NCI-H187 (cell line): ENCODE measurements around the gene LDB2.

Experiments used
- DNase-seq, 2 experiments: peaks; one replicate each; lab custom pipeline; 2025; lab: John Stamatoyannopoulos, UW

Gene LDB2

DNA sequence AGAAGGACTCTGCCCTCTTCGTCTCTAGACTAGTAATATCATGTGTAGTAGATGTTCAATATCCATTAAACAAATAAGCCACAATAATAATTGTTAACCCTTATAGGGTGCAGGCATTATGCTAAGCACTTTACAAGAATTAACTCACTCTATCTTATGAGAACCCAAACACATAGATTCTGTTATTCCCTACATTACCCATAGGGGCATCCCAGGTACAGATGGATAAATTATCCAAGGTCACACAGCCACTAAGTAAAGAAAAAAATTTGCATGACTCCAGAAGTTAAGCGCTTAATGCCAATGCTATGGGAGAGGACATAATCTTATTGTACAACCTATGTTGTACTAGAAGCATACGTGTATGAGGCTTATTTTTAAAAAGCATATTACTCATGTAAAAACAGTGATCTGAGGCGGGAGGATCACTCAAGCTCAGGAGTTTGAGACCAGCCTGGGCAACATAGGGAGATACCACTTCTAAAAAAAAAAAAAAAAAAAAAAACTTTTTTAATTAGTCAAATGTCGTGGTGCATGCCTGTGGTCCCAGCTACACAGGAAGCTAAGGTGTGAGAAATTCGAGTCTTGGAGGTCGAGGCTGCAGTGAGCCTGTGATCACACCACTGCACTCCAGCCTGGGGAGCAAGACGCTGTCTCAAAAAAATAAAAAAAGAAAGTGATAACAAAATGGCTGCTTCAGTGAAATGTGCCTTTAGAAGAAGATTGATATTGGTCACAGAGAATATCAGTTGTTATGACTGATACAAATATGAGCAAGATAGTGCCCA is 13.6 kb downstream of the LDB2 start:
- DNase-seq = no peak

DNA sequence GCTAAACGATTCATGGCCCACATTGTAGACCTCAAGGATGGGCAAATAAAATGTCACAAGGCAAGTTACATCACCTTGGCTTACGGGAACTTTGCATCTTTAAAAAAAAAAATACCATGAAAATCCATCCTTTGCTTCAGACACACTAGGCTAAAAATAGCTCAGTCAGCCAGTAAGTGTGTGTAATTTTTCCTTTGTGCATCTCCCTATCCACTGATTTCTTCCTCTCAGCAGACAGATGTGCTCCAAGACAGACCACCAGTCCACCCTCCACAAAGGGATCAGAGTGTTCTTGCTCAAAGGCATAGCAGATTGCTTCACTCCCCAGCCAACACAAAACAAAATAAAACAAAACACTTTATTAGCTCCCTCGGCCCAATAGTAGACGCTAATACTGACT is 14.6 kb downstream of the LDB2 start:
- DNase-seq = no peak

DNA sequence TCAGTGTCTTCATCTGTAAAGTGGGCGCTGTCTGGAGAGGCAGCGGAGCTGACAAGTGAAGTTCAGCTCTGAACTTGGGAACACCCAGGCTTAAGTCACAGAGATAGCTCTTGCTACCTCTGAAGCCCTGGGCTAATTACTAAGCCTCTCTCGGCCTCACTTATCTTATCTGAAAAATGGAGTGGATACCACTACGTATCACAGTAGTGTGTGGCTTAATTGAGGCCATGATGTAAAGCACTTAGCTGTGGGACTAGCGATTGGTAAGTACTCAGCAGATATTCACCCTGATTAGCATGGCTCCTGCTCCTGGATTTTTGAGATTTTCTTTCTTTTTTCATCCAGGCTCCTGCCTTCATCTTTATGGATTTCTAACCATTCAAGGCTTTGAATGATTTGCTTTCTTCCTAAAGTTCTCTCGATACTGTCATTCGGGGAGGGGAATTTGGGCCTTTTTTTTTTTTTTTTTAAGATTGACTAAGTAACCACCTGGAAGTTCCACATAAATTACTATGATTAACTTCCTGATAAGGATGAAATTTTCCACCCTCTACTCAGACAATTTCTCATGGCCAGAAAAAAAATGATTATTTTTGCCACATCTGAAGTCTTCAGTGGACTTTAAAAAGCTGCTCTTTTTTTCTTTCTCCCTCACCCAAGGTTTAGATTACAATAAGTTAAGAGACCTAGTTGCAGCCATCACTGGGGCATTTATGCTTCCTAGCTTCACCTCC is 17.1 kb downstream of the LDB2 start:
- no peak for DNase-seq

DNA sequence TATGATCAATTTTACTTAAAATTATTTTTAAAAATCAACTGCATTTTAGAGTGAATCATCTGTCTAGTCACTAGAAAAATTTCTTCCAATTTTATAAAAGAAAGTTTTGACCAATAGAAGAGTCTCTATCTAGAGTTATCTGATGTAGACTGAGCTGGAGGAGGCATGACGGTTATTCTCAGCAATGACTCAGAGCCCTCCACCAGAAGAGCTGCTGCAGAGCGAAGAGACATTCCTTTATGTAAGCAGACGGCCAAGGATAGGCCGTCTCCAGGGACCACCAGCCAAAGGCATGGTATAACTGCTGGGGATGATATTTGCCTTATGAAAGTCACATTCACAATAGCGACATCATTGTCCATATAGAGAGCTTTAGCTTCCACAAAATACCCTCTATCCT is 23.0 kb downstream of the LDB2 start:
- DNase-seq = no peak

DNA sequence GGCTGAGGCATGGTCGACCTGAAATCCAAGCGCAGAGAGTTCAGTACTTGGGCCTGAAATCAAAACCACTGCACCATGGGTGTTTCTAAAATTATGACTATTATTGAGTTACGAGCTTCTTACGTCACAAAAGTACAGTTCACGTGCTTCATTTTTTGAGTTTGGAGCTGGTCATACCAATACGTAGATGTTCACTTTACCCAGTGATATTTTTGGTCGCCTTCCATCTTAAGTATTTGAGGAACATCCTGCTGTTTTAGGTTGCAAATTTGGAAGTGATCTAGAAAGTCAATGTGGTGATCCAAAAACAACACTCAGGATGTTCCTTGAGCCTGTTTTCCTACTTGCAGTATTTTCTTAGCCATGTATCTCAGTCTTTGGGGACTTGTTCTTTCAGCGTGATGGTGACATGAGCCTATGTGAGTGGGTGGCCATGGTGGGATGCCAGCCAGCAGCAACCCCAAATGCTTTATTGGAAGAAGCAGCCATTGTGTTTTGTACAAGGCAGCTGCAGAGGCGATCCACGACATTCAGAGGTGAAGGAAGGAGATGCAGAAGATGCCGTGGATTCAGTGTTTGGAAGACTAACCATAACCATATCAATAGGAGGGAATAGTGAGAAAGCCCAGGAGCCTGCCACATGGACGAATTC is 28.7 kb downstream of the LDB2 start:
- no peak for DNase-seq

DNA sequence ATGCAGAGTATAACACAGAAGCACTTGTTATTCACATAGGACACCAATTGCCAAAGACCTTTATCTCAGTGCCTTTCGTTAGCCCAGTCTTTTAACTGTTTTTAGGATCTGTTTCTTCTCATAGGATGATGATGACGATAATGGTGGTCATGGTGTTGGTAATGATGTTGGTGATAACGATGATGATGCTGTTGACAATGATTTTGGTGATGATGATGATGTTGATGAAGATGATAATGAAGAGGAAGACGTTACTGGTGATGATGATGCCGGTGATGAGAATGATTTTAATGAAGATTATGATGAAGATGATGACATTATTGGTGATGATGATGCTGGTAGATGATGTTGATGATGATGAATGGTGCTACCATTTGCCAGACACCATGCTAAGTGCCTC is 29.8 kb downstream of the LDB2 start:
- no peak for DNase-seq

DNA sequence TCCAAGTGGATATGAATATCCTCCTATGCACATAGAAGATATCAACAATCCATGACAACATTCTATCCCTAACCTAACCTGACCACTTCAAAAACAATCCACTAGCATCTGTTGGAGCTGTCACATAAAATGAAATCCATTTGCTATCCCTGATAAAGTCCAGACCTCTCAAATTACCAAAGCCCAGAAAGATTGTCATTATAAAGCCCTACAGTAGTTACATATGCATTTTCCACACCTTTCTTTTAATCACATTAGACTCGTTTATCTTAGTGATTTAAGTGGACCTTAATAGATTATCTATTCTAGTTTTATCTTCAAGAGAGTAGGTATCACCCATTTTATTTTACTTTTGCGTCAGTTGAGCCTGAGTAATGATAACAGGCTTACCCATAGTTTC is 30.6 kb downstream of the LDB2 start:
- no peak for DNase-seq

DNA sequence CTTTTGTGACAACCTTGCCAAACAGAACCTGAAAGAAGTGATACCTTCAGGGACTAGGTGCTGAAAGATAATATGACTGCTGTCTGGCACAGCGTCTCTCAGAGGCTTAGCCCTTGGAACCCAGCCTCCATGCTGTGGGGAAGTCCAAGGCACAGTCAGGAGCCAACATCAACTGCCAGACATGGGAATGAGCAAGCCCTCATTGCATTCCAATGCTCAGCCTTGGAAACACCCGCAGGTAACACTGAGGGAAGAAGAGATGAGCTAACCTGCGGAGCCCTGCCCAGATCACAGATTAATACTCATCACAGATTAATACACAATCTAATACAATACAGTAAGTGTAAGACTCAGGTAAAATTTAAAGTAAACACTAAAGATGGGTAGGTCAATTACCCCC is 31.5 kb downstream of the LDB2 start:
- no peak for DNase-seq

DNA sequence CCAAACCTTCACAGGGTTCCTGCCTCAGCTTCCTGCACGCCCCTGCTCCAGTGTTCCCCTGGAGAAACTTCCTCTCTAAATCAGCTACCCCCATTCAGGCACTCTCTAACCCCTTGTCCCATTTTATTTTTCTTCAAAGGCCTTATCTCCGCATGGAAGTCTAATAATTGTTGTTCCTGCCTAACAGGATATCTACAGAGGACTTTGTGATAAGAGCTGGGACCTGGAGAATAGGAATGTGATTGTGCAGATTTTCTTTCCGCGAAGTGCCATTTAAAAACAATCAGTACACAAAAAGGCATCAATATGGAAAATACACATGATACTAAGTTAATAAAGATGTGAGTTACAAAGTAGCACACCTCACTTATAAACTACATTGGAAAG is 32.6 kb downstream of the LDB2 start:
- no peak for DNase-seq

DNA sequence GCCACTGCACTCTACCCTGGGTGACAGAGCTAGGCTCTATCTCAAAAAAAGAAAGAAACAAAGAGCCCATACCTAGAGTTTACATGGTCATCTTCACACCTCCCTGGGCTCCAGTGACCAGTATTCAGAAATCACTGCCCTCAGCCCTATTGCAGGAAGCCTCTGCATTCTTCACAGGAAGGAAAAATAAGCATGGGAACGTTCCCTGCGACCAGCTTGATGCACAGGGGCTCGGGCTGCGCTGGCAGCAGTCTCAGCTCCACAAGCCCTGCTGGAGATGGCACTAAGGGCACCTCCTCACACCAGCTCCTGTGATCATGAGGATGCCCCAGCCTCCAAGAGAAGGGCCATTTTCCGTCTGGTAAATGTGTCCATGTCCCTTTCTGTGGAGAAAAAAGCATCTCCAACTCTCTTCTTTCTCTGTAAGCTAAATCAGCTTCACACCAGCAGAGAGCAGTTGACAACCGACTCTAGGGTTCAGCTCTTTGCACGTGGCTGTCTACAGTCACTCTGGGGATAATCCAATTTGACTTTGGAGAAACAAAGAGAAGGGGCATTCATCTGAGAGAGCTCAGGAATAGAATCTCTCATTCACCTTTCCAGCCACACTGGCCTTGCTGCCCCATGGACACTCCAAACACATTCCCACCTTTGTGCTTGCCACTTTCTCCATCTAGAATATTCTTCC is 33.1 kb downstream of the LDB2 start:
- no peak for DNase-seq

DNA sequence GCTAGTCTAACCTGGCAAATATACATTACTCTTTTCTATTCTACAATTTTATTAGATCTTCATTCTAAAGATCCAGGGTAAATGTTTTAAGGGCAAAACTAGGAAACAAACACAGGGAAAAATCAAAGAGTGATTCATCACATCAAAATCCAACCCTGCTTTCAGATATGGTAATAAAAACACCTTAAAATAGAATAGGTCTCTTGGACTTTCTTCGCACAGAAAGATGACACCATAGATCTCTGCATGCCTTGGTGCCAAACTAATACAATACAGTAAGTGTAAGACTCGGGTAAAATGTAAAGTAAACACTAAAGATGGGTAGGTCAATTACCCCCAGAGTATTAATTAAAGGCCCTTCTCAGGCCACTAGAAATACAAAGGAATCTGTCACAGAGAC is 34.2 kb downstream of the LDB2 start:
- DNase-seq = no peak

DNA sequence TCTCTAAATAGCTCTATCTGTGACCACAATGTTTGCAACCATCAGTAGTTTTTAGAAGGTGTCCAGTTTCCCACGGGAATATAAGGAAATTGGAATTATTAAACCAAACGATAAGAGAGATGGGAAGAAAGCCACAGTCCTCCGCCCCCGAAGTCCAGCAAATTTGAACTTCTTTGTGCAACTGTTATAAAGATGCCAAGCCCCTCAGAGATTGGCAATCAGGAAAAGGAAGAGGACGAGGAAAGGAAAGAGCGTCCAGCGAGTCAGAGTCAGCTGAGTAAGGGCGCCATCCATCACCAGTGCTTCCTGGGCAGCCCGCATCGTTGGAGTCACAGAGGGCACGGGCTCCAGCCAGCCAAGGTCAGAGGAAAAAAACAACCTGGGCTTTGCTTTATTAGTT is 35.7 kb downstream of the LDB2 start:
- no peak for DNase-seq

DNA sequence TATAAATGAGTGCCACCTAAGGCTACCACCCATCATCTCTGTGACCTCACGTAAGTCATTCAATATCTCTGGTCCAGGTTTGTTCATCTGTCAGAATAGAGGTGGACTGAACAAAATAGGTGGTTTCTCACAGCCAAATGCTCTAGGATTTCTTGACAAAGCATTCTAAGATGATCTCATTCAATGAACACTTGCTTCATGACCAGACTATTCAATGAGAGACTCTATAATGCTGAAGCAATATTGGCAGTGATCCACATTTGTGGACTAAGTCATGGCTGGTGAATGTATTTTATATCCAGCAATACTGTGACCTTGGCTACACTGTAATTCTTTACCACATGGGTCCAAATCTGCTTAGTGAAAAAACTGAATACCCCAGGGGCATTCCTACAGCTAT is 37.9 kb downstream of the LDB2 start:
- no peak for DNase-seq

DNA sequence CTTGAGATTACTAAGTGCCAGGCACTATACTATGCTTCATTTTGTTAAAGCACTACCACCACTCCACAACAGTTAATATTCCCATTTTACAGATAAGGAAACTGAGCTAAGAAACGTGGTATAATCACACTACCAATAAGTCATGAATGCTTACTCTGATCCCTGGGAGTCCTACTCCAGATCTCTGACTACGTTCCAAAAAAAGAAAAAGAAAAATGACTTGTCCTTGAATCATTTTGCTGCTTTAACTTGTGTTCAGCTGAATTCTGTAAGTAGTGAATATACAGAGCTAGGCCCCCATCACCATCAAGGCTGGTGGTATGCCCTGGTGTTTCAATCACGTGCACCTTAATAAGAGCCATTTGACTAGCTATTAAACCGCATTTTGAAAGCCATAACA is 39.4 kb downstream of the LDB2 start:
- no peak for DNase-seq

DNA sequence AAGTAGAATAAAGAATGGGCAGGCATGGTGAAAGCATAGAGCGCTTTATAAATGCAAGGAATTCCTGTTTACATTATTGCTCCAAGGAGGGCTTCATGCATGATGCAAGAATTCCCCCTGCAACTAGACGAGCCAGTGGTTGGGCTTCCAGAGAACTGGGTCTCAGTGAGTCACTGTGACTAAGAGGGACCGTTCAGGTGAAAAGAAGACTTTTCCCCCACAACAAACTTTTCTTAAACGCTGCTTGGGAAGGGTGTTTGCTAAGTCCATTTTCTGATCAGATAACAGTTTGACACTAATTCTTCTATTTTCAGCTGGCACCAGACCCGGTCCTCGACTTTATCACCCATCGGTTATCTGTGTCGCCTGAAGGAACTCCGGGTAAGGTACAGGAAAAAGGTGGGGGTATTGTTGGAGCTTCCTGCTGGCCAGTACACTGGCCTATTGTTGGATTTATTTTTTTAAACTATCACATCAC is 40.1 kb downstream of the LDB2 start:
- DNase-seq = no peak

DNA sequence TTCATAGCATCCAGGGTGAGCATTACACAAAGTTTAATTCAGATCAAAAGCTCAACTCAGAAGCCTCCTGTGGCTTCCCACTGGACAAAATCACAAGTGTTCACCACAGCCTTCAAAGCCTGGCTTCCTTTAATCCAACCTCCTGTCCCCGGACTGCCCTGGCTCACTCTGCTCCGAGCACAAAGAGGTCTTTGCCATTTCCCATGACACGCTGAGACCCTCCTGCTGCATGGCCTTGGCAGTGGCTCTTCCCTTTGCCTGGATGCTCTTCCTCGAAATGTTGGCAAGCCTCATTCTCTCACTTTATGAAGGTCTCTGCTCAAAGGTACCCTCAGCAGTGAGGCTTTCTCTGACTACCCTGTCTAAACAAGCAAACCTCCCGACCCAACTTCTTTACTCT is 41.0 kb downstream of the LDB2 start:
- DNase-seq = no peak

DNA sequence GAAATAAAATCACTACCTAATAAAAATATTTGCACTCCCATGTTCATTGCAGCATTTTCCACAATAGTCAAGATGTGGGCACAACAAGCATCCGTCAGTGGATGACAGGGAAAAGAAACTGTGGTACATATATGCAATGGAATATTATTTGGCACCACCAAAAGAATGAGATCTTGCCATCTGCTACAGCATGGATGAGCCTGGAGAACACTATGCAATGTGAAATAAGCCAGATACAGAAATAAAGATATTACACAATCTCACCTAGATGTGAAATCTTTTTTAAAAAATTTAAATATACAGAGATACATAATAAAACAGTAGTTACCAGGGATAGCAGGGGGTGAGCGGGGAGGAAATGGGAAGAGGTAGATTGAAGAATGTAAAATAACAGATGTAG is 44.8 kb downstream of the LDB2 start:
- DNase-seq = no peak

DNA sequence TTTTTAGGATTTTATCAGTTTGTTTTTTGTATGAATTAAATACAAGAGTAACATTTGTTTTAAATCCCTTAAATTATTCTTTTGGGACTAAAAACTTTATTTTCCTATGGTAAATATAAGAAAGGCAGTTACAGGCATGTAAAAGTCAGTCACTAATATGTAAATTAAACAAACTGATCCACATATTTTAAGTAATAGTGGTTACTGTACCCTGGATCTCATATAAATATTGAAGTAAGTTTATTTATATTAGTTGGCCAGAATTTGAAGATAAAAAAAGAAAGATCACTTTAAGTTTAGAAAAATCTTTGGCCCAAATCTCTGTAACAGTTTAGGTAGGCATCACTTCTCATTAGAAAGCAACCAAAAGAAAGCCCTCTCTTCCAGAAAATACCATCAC is 45.8 kb downstream of the LDB2 start:
- DNase-seq = no peak

DNA sequence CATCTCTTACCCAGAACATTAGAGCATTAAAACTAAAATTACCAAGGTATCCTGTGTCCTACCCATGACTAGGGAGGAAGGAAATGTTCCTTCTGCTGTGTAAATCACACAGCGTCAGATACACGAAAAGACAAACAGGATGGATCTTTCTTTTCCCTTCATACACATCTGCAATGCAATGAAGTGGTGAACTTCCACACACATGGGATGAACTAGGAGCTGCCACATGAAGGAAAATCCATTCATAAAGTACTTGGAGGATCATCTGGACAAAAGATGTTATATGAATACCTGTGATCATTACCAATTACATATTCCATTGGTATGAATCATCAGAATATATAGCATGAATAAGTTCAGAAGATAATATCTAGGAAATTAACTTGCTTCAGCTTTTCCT is 46.2 kb downstream of the LDB2 start:
- no peak for DNase-seq

DNA sequence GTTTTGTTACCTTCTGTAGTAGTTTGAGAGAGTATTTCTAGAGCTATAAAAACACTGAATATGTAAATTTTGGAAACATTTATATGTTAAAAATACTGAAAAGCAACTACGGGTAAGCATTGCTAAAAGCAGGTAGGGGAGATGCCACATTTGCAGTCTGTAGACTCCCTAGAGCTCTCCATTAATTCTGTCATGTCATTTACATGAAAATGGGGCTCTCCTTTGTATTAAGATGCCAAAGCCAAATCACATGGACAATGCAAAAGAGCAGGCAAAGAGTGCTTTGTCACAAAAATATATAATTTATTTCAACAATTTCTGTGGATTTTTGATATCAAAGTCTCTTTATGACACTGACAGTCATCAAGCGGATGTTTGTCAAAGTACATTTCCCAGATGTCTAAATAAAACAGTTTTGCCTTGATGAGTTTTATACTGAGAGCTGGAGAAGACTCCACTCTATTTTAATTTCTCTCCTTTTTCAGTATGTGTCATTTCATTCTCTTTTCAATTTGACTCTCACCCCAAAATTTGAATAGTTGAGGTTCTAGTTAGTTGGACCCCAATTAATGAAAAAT is 51.8 kb downstream of the LDB2 start:
- DNase-seq = no peak

DNA sequence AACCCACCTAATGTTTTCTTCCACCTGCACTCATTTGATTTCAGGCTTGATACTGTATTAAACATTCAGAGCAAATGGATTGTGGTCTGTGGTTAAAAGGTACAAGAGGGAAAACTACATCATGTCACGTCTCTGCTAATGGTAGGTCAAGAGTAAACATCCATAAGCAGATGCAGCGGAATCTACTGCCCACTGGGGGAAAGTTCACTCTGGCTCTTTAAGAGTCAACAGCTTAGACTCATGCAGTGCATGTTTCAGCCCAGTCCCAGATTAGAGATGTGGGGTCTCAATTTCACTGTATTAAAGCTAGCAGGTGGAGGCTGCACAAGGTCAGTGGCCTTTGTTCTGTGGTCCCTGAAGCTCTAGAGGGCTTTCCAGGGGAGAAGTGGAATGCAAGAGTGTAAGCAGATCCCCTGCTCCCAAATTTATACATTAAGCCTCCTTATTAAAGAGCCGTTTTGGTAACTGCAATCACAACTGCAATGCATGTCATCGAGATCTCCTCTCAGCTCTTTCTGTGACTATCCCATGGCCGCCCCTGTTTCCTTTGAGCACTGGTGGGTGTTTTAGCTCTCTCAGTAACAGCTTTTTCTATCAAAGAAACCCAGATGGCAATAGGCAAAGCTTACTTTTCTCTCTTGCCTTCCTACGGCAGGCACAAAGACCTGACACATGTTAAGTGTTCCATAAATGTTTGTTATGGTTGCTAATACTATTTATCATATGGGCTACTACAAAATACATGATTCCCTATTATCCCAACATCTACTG is 53.4 kb downstream of the LDB2 start:
- DNase-seq = no peak
